Activated CD8-positive, alpha-beta T cell treated with anti-CD3 and anti-CD28 coated beads for 36 hours (primary cell): Measurements from ENCODE around the gene S1PR2. TPM values are rescaled to one million over a fixed set of nuclear protein-coding genes. Genes with fewer than 3 reads are reported as not detected.

Source experiments
- ATAC-seq: fragments of 200-7000 bp; cut with Tn5 transposase; one replicate; pipeline ENCODE4 v1.10.0; 2021; ENCODE audit warnings: mild to moderate bottlenecking, moderate library complexity
- CTCF ChIA-PET: fragments of 350-600 bp; sonication (Branson Sonifier 250); formaldehyde crosslinking; loops from one replicate; lab custom pipeline; 2021; ENCODE audit warnings: antibody characterized with exemption; lab: Charles Lee
- POLR2A ChIA-PET: fragments of 350-600 bp; sonication (Branson Sonifier 250); formaldehyde crosslinking; loops from one replicate; lab custom pipeline; 2021; ENCODE audit warnings: antibody characterized with exemption; lab: Charles Lee
- DNase-seq: peaks from one replicate; pipeline ENCODE4 v3.0.0-alpha.2; 2020
- H3K27ac Mint-ChIP-seq: one replicate; pipeline ENCODE4 v1.8.0; 2021; ENCODE audit warnings: mild to moderate bottlenecking, mixed read lengths
- H3K27me3 Mint-ChIP-seq: one replicate; pipeline ENCODE4 v1.8.0; 2021; ENCODE audit warnings: mixed read lengths
- H3K36me3 Mint-ChIP-seq: one replicate; pipeline ENCODE4 v1.8.0; 2021; ENCODE audit warnings: low read depth, mixed read lengths
- H3K4me1 Mint-ChIP-seq: one replicate; pipeline ENCODE4 v1.8.0; 2021; ENCODE audit warnings: low read depth, mixed read lengths
- H3K4me3 Mint-ChIP-seq: one replicate; pipeline ENCODE4 v1.8.0; 2021; ENCODE audit warnings: mild to moderate bottlenecking, moderate library complexity, mixed read lengths
- H3K9me3 Mint-ChIP-seq: one replicate; pipeline ENCODE4 v1.8.0; 2021; ENCODE audit warnings: mixed read lengths
- intact Hi-C: fragments of 100-400 bp; cut with micrococcal nuclease; formaldehyde crosslinking; loops from one replicate; pipeline ENCODE4 v1.10.0; 2022
- total RNA-seq, 2 experiments: library from RNA; stranded (reverse); gene quantifications; one replicate each; pipeline ENCODE4 v1.2.3, GENCODE V29; 2021
- TF ChIP-seq, protein P1 (sequence below): fragments of 200-600 bp; IDR thresholded peaks from one replicate; pipeline ENCODE4 v1.8.0; 2022; ENCODE audit warnings: antibody characterized with exemption, mild to moderate bottlenecking

Gene S1PR2
- total RNA-seq, 2 experiments from 2014 or later: 6.3 to 6.6 TPM

DNA sequence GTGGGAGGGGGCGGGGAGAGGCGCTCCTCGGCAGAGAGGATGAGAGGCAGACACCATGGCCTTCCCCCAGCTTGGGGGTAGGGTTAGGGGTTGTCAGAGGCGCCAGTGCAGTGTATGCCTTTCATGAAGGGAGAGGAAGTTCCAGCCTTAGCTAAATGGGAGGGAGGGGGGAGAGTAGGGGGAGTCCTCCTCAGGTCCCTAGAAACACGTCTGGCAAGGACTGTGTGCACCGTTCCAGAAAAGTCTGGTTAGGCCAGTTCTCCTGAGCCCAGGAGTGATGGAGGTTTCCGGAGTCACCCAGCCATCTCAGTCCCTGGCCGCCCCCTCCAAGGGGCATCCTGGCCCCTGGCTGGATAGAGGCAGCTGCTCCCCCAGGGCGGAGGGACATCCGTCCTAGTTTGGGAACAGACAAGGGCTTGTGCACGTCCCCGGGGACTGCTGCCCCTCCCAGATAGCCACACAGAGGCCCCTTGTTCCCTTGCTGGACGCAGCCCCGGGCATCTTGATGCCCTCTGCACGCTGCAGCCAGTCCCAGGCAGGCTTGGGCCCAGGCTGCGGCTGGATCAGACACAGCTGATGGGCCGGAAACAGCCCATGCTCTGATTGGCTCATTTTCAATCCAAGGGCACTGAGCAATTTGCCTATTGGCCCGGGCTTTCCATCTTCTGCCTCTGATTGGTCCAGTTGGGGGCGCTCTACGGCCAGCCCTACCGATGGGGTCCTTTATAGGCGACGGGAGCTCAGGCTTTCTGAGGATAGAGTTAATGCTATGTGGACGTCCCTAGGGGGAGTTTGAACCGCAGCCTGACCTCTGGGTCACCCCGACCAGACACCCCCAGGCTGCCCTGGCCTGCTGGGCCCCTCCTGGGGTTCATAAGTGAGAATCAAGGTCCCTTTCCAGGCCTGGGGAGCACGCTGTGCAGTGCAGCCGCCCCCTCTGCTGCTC, 3.8 kb downstream of the S1PR2 start:
- POLR2A ChIA-PET: interaction anchor here (1.0 to 2.7 kb wide), 4 partner anchors 9 to 61 kb away, joined by 3 to 7 read pairs (median 4); partner anchors contain the start of gene DNMT1
- H3K27ac Mint-ChIP-seq: no peak overlapping the region

DNA sequence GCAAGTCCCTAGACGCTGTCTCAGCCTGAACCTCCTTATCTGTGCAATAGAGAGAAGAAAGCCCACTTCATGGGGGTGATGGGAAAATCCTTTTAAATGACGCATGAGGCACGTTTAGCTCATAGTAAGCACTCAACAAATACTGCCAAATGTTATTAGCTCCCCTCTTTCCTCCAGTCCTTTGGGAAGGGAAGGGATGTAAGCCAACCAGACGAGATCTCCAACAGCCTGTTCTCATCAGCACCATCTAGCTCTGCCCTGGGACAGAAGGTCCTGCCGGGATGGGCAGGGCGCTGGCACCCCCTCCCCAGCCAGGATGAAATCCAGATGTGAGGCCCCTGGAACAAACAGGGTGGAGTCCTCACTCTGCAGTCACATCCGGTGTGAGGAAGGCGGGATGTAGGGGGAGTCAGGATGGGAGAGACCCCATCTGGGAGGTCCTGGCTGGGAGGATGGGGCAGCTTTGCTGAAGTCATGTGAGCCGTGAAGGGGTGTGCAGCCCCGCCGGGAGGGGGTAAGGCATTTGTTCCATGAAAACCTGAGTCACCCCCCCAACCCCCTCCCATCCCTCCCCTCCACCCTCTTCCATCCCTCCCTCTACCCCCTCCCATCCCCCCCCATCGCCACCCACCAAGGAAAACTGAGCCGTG, 4.6 kb downstream of the S1PR2 start:
- H3K9me3 Mint-ChIP-seq: no peaks in the 10 kb centered on the region
- H3K36me3 Mint-ChIP-seq: no peaks in the 10 kb centered on the region
- ATAC-seq (no peak), DNase-seq (no peak)
- peaks cover 15% of the 10 kb centered on the region for H3K4me1 Mint-ChIP-seq
- CTCF ChIA-PET: interaction anchor here (0.9 to 1.4 kb wide), 3 partner anchors 10 to 34 kb away, joined by 3 read pairs; no protein-coding TSS in a partner anchor
- H3K27me3 Mint-ChIP-seq: no peaks in the 10 kb centered on the region
- intact Hi-C loops: no loop called here
- POLR2A ChIA-PET: interaction anchor here (1.0 to 2.7 kb wide), 3 partner anchors 10 to 60 kb away, joined by 3 to 7 read pairs (median 5); partner anchors contain the start of gene DNMT1
- TF ChIP-seq, protein P1, sequence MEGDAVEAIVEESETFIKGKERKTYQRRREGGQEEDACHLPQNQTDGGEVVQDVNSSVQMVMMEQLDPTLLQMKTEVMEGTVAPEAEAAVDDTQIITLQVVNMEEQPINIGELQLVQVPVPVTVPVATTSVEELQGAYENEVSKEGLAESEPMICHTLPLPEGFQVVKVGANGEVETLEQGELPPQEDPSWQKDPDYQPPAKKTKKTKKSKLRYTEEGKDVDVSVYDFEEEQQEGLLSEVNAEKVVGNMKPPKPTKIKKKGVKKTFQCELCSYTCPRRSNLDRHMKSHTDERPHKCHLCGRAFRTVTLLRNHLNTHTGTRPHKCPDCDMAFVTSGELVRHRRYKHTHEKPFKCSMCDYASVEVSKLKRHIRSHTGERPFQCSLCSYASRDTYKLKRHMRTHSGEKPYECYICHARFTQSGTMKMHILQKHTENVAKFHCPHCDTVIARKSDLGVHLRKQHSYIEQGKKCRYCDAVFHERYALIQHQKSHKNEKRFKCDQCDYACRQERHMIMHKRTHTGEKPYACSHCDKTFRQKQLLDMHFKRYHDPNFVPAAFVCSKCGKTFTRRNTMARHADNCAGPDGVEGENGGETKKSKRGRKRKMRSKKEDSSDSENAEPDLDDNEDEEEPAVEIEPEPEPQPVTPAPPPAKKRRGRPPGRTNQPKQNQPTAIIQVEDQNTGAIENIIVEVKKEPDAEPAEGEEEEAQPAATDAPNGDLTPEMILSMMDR: no peak
- no peak overlapping the region for H3K27ac Mint-ChIP-seq
- no peak overlapping the region for H3K4me3 Mint-ChIP-seq

More for the DNA sequence above, 3.8 kb downstream of the S1PR2 start:
- no peak for ATAC-seq
- H3K4me1 Mint-ChIP-seq: peaks cover 16% of the 10 kb centered on the region
- intact Hi-C loops: no loop called here
- H3K27me3 Mint-ChIP-seq: no peaks in the 10 kb centered on the region
- CTCF ChIA-PET: interaction anchor here (1.0 to 3.8 kb wide), 5 partner anchors 9 to 33 kb away, joined by 3 to 23 read pairs (median 3); no protein-coding TSS in a partner anchor
- no peaks in the 10 kb centered on the region for H3K9me3 Mint-ChIP-seq
- no peaks in the 10 kb centered on the region for H3K36me3 Mint-ChIP-seq
- DNase-seq: peak; percentile 18
- TF ChIP-seq, protein P1: no peak
- no peak overlapping the region for H3K4me3 Mint-ChIP-seq

DNA sequence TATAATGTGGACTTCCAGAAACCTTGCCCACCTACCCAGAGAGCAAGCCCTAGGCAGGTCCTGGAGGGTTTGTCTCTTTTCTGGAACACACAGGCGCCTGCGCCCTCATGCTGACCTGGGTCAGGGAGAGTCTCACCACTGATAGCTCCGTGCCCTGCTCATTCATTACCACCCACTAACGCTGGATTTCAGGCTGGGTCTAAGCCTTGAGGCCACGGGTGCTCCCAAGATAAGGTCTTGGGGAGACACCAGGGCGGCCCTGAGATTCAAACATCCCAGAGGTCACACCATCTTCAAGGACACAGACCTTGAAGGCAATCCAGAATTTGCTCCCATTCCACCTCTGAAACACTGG, 5.1 kb downstream of the S1PR2 start:
- H3K27me3 Mint-ChIP-seq: no peaks in the 10 kb centered on the region
- DNase-seq: no peak
- H3K9me3 Mint-ChIP-seq: no peaks in the 10 kb centered on the region
- H3K36me3 Mint-ChIP-seq: no peaks in the 10 kb centered on the region
- ChIA-PET POLR2A (interaction anchor here (1.0 to 2.7 kb wide), 3 partner anchors 10 to 60 kb away, joined by 3 to 7 read pairs (median 5); partner anchors contain the start of gene DNMT1), CTCF (interaction anchor here (0.9 to 1.0 kb wide), 2 partner anchors 10 to 24 kb away, joined by 3 read pairs; no protein-coding TSS in a partner anchor)
- TF ChIP-seq, protein P1: no peak
- H3K4me3 Mint-ChIP-seq: no peak overlapping the region
- no peak for ATAC-seq
- H3K4me1 Mint-ChIP-seq: peaks cover 14% of the 10 kb centered on the region
- no peak overlapping the region for H3K27ac Mint-ChIP-seq
- intact Hi-C loops: no loop called here

DNA sequence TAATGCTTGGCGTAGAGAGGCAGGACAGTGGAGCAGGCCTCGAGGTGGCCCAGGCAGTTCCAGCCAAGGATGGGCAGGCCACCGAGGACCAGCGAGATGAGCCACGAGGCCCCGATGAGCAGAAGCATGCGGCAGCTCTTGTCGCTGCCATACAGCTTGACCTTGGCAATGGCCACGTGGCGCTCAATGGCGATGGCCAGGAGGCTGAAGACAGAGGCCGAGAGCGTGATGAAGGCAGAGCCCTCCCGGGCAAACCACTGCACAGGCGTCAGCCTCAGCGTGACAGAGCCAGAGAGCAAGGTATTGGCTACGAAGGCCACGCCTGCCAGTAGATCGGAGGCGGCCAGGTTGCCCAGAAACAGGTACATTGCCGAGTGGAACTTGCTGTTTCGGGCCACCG, 6.8 kb downstream of the S1PR2 start:
- intact Hi-C loops: no loop called here
- no peak for ATAC-seq
- ChIA-PET POLR2A (no interaction called here), CTCF (no interaction called here)
- H3K4me3 Mint-ChIP-seq: no peak overlapping the region
- TF ChIP-seq, protein P1: no peak
- peaks cover 11% of the 10 kb centered on the region for H3K4me1 Mint-ChIP-seq
- no peak overlapping the region for H3K27ac Mint-ChIP-seq
- no peaks in the 10 kb centered on the region for H3K9me3 Mint-ChIP-seq
- no peak for DNase-seq
- H3K27me3 Mint-ChIP-seq: no peaks in the 10 kb centered on the region
- H3K36me3 Mint-ChIP-seq: no peaks in the 10 kb centered on the region
